Activated CD4-positive, alpha-beta T cell treated with anti-CD3 and anti-CD28 coated beads for 24 hours (primary cell): ENCODE results near the gene NOTCH3.

Experiments used
- DNase-seq, 2 donors: peaks; one replicate each; pipeline ENCODE4 v3.0.0-alpha.2; 2020; ENCODE audit warnings: low read depth in 2 of 2

NOTCH3 gene

DNA sequence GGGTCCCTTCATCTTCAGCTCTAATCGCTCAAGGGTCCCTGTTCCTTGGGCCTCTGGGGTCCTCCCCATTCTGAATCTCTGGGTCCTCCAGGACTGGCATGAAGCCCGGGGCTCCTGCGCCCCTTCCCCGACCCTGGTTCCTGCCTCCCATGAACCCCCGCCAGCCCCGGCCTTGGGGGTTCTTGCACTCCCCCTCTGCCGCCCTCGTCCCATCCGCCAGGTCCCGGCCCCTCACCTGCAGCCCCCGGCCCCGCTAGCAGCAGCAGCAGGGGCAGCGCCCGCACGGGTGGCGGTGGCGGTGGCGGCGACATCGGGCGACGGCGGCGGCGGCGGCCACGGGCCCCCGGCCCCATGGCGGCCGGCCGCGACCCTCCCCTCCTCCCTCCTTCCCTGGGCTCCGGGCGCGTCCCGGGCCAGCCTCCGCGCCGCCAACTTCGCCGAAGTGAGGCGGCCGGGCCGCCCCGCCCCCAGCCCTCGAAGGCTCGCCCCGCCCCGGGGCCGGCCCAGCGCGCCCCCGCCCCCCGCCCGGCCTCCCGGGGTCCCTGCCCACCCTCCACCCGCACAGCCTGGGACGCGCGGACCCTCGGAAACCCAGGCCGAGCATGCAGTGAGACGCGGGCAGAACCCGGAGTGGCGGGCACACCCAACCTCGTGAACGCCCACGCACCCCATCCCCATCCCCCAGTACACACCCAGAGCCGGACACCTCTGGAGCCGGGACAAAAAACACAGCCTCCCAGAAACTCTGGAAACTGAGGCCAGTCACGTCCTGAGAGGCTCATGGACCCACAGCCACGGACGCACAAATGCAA is at the start of gene NOTCH3:
NOTCH3 (minus strand) TSS at position 443 of the 812 bp plus-strand sequence; CDS start at position 353, 90 bp downstream.
- DNase-seq, result no peak

DNA sequence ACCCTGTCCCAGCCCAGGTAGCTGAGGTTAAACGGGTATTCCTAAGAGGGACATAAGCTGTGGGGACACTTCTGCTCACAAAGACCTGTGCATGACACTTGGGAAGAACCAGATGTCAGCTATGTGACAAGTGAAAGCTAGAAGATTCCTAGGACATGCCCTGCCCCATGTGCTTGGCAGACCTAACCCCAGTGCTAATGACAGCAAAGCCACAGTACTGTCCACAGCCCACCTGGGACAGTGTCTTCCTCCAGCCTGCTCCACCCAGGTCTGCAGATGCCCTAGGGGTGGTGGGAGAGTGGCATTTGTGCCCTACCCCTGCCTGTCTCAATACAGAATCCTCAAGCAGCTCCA is 49.8 kb upstream of the NOTCH3 start:
- DNase-seq, result no peak

DNA sequence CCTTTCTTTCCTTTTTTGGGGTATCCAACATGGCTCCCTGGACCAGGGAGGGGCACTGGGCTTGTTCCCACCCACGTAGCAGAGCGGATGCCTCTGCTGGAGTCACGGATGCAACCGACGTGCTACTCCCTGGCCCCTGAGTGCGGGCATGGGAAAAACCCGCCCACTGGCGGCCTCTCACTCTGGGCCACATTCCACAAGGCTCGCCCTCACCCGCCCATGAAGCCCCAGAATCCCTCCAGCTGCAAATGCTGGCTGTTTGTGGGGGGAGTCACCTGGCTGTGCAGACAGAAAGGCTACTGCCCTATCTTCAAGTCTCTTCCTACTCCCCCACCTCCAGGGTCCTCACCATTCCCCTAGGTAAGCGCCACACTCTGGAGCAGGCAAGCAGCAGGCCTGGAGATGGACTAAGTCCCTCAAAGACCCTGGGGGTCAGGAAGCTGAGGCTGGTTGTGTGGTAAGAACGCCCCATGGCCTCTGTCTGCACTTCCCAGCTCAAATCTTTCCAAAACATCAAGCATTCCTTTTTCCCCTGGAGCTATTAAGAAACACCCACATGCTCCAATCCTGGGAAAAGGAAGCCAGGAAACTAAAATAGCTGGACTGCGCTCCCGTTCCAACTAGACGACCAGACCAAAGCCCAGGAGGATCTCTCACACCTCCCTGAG is 49.3 kb upstream of the NOTCH3 start:
- no peak for DNase-seq

DNA sequence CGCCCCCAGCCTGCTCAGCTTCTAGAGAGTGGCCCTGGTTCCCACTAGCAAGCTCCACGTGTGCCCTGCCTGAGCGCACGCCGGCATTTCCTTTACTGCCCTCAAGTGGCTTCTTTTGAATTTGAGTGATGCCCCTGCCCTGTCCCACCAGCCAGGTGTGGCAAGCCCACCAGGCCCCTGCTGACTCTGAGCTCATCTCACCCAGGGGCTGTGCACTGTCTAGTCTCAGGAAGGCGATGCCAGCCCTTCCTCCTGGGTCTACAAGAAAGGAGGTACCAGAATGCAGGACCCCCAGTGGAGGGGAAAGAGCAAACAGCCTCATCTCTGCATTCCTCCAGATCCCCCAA is 48.7 kb upstream of the NOTCH3 start:
- no peak for DNase-seq

DNA sequence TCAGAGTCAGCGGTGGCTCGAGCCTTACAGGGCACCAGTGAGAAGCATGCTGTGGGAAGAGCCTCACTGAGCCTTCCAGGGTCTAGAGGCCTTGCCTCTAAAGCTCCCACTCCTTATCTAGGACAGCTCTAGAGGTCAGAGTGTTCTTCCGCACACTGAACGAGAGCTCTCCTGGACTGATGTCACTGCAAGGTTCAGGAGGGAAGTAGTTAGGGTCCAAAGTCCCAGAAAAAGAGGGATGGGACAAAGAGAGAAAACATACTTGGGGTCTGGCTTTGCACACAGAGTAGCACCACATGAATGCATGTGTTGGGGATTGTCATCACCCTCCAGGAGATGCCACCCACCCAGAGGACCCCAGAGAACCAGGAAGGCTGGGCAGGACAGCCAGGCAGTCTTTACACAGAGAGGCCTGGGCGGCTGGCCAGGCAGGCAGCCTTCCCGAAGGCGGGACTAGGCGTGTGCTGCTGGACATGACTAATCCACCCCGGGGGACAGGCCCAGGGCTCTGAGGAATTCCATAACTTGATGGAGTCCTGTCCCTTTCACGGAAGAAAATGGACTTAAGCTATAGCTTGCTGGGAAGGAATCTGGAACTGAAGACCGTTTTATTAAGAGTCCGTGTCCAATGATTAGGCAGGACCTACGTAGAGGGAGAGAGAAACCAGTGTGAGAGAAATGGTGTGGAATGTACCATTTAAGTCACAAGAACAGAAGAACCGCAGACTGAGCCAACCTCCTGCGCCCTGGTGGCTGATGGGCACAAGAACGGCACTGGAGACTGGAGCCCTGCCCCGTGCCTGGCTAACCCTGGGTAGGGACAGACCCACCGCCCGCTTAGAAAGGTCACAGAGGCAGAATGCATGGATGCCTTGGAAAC is 48.1 kb upstream of the NOTCH3 start:
- DNase-seq, result no peak

DNA sequence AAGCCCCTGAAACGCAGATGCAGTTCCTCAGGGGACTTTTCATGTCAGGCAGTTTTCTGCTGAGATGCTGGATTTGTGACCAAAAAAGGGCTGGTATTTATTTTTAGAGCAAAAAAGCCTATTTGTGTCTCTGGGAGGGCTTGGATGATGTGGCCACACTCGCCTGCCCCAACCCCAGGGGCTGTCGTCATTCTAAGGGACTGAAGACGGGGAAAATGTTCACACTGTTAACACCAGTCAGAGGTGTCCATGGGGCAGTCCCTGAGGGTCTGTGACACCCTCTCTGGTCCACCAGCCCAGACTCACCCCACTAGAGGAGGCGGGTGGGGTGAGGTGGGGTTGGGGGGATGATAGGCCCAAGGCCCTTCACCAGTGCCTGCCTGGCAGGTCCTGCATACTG is 47.3 kb upstream of the NOTCH3 start:
- no peak for DNase-seq

DNA sequence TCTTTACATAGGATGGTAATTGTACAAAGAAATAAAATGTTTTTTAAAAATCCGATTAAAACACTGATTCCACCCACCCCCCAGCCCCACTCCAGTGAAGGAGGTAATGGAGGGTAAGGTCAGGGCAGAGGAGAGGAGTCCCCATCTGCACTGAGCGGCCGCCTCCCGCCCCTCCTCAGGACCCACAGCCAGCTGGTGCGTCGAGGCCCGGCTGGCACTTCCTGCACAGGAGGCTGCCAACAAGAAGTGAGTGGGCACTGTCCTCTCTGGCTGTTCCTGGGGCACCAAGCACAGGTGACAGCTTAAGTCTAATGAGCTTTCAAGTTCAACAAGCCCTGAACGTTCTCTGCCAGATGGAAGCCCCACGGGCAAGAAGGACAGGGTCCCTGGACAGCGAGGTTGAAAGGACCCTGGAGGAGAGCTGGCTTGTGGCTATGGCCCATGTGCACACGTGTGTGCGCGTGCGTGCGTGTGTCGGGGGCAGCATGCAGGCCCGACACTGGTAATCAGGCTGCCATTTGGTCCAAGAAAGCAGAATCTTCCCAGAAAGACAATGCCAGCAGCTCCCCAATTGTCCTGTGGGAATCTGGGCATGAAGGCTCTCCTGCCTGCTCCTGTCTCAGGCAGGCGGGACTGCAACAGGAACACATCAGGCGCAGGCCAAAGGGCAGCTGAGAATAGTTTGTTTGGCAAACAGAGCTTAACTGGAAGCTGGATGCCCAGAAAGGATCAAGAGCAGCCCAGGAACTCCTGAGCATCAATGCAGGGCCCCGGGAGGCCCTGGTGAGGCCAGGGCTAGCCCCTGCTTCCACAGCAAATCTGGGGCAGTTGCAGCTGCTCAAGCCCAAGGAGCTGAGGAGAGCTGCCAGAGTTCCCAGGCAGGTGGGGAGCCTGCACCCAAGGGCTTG is 46.6 kb upstream of the NOTCH3 start:
- no peak for DNase-seq

DNA sequence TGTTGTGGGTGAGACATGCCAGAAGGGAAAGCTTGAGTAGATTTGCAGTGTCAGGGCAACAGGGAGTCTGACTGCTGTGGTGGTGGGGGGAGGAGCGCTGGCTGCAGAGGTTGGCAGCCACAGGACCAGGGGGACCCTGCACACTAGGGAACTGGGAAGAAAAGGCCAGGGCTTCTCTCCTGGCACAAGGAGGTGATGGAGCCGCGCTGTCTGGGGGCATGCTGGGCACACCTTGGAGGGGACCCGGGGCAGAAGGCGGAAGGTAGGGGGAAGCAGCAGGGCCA is 45.3 kb upstream of the NOTCH3 start:
- no peak for DNase-seq

DNA sequence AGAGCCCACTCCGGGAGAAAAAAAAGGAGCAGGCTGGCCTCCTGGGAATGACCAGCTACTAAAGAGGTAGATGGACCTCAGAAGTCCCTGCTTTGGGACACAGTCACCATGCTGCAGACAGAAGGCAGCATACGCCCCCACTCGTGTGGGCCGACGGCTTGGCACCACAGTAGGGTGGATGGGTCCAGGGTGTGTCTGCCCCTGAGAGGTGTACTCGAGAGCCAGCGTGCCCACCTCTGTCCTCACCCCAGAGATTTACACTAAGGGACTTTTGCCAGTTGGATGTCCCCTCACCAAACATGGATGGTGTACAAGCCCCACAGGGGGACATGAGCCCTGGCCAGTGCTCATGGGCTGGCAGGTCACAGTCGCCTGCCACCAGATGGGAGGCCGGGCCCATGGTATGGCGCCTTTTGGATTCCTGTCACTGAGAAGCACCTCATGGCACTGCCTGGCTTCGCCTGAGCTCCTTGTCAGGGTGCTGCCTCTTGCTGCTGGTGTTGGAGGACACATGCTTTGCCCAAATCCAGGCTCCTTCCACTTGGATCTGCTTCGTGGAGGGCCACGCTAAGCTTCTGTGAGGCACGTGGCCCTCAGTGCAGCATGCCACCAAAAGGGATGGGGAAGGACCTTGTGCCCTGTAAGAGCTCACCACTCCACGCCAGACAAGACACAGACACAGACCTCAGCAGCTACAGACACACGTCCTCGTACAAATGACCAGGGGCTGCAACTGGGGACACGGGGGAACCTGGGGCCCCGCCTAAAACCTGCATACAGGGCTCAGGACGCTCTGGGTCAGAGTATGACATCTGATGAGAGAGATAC is 44.8 kb upstream of the NOTCH3 start:
- DNase-seq, result no peak

DNA sequence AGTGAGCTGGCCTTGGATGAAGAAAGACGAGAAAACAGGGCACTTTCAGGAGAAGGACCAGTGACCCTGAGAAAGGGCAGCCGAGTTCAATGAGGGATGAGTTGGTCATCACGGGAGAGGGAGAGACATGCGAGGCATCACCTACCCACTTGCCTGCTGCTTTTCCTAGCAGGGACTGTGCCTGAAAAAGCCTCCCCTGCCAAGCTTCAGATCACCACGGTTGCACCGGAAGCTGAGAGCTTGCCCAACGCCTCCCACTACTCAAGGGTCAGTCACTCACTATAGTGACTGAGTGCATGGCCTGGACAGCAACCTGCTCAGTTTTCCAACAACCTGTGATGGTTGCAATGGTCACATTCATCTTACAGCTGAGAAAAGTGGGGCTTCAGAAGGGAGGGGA is 44.0 kb upstream of the NOTCH3 start:
- no peak for DNase-seq

DNA sequence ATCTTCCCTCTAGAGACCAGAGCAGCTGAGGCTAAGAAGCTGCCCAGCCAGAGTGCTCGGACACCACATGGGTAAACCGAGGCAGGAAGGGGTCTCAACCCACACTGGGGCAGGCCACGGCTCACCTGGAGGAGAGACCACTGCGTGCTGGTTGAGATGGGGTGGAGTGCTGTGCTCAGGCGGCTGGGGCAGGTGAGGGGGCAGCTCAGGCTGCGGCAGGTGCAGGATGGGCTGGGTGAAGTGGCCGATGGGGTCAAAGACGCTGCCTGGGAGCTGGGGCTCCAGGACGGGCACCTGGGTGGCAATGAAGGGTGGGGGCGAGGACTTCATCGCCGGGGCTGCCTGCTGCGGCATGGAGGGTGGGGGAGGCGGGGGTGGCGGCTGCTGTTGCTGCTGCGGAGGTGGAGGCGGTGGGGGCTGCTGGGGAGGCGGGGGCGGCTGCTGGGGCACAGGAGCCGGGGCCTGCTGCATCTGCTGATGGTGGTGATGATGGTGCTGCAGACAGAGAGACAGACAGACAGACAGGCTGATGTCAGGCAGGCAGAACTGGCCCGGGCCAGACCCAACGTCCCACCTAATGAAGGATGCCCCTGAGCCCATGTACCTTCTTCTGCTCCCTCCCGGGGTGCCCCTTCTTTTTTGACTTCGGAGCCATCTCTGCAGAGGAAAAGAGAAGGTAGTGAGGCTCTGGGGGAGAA is 43.5 kb upstream of the NOTCH3 start:
- no peak for DNase-seq

DNA sequence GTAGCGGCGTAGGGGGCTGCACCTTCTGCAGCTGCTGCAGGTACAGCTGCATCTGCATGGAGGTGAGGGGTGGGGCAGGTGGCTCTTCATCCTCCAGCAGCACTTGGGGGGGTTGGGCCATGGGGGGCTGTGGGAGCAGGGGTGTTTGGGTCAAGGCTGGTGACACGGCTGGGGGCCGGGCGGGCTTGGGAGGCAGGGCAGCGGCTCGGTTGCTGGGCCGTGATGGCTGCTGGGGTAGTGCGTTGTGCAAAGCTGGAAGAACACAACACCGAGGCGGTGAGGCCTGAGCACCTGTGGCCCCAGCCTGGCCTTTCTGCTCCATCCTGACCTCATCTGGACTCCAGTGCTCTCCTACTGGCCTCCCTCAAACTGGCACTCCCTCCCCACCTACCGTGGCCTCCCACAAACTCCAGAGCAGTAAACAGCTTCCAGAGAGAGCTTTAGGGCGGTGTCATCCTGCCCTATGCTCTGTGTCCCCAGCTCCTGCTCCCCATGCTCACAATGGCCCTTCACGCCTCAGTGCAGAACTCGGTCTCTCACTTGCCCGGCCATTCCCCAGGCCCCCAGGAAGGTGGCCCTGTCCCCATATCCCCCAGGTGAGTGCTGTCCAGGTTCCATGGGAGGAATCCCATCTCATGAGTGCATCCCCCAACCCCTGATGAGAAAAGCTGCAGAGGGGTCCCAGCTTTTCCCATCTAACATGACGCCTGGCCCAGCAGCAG is 42.6 kb upstream of the NOTCH3 start:
- no peak for DNase-seq

DNA sequence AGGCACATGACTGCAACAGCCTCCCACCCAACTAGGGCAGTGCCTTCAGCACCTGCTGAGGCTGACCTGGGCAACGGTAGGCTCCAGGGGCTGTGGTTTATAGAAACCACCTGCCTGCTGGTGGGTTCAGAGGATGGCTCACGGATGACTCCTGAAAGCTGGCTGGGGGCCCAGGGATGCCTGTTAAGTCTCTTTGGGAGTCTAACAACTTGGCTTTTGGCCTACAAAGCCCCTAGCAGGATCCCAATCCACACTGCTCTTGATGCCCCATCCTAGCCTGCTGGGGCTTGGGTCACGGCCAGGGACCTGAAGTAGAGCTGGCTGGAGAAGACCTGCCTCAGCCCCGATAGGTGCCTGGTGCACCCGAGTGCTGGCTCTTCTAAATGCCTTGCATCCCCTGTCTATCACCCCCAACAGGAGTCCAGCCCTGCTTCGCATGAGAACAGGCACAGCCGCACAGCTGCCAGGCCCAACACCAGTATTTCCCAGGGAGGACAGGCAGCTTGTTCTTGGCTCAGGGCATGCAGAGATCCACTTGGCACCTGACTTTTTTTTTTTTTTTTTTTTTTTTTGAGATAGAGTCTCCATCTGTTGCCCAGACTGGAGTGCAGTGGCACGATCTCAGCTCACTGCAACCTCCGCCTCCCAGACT is 40.6 kb upstream of the NOTCH3 start:
- no peak for DNase-seq

DNA sequence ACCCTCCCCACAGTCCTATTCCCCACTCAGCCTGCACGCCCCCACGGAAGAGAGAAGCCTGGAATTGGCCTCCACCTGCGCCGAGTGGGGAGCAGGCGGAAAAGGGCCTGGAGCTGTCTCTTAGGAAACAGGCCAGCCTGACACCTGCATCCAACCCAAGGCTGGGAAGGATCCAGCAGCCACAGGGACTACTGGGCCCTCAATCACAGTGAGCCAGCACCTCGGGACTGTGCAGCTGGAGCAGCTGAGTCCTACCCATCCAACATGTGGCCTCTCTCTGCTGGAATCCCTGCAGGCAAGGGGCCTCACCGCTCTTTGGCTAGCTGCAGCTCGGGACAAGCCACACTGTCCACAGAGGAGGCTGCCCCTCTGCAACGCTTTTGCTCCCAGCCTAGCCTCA is 39.7 kb upstream of the NOTCH3 start:
- DNase-seq, result no peak

DNA sequence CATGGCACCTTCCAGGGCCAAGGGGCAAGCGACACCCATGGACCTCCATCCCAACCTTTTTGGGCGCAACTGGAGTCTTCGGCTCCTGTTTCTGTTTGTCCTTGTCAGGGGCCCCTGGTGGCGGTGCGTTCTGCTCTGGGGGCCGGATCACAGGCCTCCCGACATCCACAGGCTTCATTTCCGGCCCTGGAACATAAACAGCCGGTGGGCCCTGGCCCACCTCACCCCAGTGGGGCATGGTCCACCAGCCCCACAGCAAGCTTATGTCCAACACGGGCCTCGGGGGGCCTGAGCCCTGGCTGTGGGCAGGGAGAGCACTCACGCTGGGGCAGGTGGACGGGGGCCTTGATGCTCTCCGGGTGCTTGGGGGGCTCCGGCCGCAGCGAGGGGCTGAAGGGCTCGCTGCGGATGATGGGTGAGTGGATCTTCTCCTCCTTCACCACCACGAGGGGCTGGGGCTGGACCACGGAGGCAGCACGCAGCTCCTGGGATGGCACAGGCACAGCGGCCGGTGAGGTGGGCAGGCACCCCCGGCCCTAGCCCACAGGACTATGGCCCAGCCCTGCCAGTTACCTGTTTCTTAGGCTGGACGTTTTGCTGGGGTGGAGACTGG is 38.6 kb upstream of the NOTCH3 start:
- DNase-seq, result no peak

DNA sequence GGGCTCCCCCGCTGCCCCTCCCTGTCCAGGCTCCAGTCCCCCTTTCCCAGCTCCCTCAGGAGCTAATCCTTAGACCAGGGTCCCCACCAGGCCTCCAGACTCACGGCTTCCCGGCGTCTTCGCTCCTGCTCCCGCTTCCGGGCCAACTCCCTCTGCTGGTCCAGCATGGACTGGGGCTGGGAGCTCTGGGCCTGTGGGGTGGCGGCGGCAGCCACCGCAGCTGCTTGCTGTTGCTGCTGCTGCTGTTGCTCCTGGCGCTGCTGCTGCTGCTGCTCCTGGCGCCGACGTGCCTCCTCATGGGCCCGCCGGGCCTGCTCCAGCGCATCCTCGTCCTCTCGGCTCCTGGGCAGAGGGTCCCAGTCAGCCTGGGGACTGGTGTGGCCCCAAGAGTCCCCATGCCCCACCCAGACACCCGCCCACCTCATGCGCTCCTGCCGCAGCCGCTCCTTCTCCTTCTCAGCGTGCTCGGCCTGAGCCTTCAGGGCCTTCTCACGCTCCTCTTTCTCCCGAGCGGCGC is 37.9 kb upstream of the NOTCH3 start:
- no peak for DNase-seq

DNA sequence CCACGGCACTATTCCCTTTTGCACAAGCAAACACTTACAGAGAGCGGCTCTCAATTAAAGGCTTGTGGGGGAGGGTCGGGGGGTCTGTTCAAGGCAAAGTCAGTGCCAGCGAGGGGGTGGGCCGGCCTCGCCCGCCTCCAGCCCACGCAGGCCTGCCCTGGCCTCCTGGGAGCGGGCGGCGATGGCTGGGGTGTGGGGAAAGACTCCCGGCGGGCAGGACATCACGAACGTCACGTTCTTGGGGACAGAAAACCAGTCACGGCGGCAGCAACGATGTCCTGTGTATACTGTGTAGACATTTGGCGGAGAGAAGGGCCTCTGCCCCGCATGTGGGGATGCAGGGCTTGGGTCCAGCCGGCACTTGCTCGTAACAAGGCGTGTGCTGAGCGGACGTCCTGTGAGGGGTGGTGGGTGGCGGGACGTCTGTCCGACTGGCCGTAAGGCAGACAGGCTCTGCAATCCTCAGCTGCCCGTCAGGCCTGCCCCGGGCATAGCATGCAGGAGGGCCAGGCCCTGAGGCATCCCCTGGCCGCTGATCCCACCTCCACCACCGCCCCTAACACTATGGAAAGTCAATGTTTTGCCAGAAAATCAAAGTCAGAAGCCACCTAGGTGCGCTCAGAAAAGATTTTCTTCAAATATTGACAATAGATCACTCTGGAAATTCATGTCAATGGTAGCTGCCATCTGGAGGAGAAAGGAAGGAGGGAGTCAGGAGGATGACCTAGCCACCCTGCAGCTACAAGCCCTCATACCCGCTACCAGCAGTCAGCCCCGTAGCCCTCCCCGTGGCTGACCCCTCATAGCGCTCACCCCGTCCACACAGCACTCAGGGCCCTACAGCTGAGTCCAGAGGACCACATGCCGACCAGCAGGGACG is 37.2 kb upstream of the NOTCH3 start:
- no peak for DNase-seq
